ENCODE measurements around the gene NXPH3. TPM values are rescaled to one million over a fixed set of nuclear protein-coding genes. Genes with fewer than 3 reads are reported as not detected.

Gene NXPH3
- total and polyA plus RNA-seq, 9 of the 15 experiments (the other 6 are each of a cell fraction or from before 2014, with no cell fraction given) = 0.04 to 0.27 (median 0.07) TPM; not detected in 2

DNA sequence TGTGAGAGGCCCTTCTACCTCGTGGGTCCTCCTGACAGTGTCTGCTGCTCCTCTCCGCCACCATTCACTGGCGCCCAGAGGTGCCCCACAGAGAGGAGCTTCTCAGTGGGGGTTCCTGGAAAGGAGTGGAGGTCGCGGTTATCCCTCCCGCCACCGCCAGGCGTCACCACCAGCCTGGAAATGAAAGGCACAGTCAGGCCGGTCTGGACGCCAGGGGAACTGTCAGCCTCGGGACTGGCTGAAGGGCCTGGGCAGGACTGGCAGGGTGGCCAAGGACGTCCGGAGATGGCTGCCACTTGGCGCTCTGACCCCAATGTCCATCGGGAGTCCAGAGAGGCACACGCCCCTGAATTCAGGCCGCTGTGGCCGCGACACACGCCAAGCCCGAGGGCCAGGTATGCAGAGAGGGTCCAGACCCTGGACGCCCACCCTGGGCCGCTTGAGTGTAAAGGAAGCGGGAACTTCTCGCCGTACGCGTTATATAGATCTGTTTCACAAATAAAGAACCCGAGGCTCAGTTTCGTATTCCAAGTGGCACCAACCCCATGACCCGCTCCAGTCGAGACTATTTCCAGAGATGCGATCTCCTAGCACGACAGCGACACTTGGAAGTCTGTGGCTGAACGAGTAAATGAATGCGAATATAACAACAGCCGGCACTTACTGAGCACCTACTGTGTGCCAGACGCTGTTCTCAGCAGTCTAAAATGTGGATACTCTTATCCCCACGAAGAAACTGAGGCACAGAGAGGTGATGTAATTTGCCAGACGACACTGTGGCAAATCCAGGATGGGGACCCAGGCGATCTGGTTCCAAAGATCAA, 7.6 kb upstream of the NXPH3 start (continued):
- TF ChIP-seq, protein P1, sequence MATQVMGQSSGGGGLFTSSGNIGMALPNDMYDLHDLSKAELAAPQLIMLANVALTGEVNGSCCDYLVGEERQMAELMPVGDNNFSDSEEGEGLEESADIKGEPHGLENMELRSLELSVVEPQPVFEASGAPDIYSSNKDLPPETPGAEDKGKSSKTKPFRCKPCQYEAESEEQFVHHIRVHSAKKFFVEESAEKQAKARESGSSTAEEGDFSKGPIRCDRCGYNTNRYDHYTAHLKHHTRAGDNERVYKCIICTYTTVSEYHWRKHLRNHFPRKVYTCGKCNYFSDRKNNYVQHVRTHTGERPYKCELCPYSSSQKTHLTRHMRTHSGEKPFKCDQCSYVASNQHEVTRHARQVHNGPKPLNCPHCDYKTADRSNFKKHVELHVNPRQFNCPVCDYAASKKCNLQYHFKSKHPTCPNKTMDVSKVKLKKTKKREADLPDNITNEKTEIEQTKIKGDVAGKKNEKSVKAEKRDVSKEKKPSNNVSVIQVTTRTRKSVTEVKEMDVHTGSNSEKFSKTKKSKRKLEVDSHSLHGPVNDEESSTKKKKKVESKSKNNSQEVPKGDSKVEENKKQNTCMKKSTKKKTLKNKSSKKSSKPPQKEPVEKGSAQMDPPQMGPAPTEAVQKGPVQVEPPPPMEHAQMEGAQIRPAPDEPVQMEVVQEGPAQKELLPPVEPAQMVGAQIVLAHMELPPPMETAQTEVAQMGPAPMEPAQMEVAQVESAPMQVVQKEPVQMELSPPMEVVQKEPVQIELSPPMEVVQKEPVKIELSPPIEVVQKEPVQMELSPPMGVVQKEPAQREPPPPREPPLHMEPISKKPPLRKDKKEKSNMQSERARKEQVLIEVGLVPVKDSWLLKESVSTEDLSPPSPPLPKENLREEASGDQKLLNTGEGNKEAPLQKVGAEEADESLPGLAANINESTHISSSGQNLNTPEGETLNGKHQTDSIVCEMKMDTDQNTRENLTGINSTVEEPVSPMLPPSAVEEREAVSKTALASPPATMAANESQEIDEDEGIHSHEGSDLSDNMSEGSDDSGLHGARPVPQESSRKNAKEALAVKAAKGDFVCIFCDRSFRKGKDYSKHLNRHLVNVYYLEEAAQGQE (IDR thresholded peaks at IDR 0.05; ENCODE audit: borderline replicate concordance) = peak; percentile 81
- TF ChIP-seq, protein P1 (CRISPR knock-in tag; IDR thresholded peaks at IDR 0.05; ENCODE audit: low read depth) = no peak
- TF ChIP-seq, protein P2, sequence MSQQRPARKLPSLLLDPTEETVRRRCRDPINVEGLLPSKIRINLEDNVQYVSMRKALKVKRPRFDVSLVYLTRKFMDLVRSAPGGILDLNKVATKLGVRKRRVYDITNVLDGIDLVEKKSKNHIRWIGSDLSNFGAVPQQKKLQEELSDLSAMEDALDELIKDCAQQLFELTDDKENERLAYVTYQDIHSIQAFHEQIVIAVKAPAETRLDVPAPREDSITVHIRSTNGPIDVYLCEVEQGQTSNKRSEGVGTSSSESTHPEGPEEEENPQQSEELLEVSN (IDR thresholded peaks at IDR 0.05; ENCODE audit: borderline replicate concordance in 1 of 2, extremely low read depth in 1 of 2, insufficient read depth in 1 of 2, insufficient read length in 1 of 2, low read depth in 1 of 2, low read length in 1 of 2, poor library complexity in 1 of 2, severe bottlenecking in 1 of 2) = no peak
- no peak for TF ChIP-seq CSDE1 (IDR thresholded peaks at IDR 0.05)
- no peak for TF ChIP-seq MYBL2 (IDR thresholded peaks at IDR 0.05; ENCODE audit: low read depth)
- no peak for TF ChIP-seq MYBL2 (CRISPR knock-in tag; IDR thresholded peaks at IDR 0.05; ENCODE audit: borderline replicate concordance)
- peak; percentile 37; the same call in 1 of the 2 replicates for TF ChIP-seq ESRRA (IDR thresholded peaks at IDR 0.05; ENCODE audit: borderline replicate concordance, low read depth)
- no peak for TF ChIP-seq MTA2 (IDR thresholded peaks at IDR 0.05; ENCODE audit: low read depth)
- TF ChIP-seq, protein P3, sequence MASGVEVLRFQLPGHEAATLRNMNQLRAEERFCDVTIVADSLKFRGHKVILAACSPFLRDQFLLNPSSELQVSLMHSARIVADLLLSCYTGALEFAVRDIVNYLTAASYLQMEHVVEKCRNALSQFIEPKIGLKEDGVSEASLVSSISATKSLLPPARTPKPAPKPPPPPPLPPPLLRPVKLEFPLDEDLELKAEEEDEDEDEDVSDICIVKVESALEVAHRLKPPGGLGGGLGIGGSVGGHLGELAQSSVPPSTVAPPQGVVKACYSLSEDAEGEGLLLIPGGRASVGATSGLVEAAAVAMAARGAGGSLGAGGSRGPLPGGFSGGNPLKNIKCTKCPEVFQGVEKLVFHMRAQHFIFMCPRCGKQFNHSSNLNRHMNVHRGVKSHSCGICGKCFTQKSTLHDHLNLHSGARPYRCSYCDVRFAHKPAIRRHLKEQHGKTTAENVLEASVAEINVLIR (CRISPR knock-in tag; IDR thresholded peaks at IDR 0.05) = no peak
- TF ChIP-seq FIP1L1 (IDR thresholded peaks at IDR 0.05; ENCODE audit: low read depth, low read length, poor library complexity, severe bottlenecking) = peak; percentile 41
- 0 out of 2 replicates have a peak, but pooled peaks have one; percentile 19 for TF ChIP-seq ZFX (CRISPR knock-in tag; IDR thresholded peaks at IDR 0.05)
- TF ChIP-seq ZNF695 (CRISPR knock-in tag; IDR thresholded peaks at IDR 0.05) = no peak
- no peak for TF ChIP-seq ZNF165 (CRISPR knock-in tag; IDR thresholded peaks at IDR 0.05; ENCODE audit: borderline replicate concordance)
- no peak for TF ChIP-seq KLF13 (tag; IDR thresholded peaks at IDR 0.05; ENCODE audit: borderline replicate concordance, low read depth)
- TF ChIP-seq ETV5 (CRISPR knock-in tag; IDR thresholded peaks at IDR 0.05; ENCODE audit: low read depth) = no peak
- no peak for TF ChIP-seq OTX1 (CRISPR knock-in tag; IDR thresholded peaks at IDR 0.05)
- no peak for TF ChIP-seq CCAR2 (IDR thresholded peaks at IDR 0.05; ENCODE audit: low read depth, low read length)

Data from K562 (cell line).